ENCODE measurements around the gene ALPL.
"Not testable (repeated sequence)": the region's sequence is repeated elsewhere in the genome, so short reads cannot be mapped to it uniquely, and the experiment has no call there.

The ALPL gene

DNA sequence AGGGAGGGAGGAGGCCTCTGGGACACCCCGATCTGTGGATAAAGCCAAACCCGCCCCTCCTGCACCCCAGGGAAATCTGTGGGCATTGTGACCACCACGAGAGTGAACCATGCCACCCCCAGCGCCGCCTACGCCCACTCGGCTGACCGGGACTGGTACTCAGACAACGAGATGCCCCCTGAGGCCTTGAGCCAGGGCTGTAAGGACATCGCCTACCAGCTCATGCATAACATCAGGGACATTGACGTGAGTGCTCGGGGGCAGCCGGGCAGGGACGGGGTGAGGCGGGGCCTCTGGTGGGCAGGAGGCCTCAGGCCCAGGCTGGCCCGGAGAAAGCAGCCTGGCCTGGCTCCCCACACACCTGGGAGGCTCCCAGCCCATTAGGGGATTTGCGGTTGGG is 54.7 kb downstream of the ALPL start:
- no peak for DNase-seq

DNA sequence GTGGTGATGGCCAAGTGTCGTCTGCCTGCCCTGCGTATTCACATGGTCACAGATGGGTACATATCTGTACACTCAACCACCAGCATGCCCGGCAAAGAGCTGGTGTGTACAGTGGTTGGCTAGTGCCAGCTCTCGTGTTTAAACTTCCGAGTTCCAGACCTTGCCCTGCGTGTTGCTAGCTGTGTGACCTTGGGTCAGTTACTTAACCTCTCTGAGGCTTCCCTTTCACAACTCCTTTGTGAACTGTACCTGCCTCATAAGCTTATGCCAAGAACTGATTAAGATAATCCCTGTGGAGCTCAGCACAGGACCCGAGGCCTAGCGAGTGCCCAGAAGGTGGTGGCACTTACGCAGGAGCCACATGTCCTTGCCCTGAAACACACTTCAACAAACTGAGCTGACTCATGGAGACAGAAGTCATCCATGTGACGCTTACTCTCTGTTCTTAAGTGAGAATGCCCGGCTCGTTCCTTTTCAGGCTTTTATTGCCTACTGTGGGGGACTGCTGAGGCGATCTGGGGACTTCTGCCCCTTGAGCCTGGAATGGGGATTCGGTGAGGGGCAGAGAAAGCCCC is 55.4 kb downstream of the ALPL start:
- DNase-seq: no peak

DNA sequence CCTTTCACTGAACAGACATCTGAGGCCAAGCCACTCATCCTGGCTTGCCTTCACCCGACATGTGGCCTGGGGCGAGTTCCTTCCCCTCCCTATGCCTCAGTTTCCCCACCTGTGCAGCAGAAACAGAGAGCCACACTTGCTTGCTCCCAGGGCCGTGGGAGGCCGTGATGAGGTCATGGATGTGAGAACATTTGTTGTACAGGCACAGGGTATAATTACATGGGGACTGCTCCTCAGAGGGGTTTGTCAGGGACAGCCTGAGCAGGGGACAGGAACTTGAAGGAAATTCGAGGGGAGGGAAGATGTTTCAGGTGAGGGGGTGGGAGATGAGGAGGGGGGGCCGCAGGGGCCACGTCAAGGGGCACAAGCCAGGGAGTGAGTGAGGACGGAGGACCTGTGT is 56.1 kb downstream of the ALPL start:
- no peak for DNase-seq

DNA sequence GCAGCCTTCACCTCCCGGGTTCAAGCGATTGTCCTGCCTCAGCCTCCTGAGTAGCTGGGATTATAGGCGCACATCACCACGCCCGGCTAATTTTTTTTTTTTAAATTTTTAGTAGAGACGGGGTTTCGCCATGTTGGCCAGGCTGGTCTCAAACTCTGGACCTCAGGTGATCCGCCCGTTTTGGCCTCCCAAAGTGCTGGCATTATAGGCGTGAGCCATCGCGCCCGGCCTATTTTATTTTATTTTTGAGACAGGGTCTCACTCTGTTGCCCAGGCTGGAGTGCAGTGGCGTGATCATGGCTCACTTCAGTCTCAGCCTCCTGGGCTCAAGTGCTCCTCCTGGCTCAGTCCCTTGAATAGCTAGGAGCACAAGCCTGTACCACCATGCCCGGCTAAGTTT is 57.1 kb downstream of the ALPL start:
- not testable (repeated sequence) for DNase-seq

DNA sequence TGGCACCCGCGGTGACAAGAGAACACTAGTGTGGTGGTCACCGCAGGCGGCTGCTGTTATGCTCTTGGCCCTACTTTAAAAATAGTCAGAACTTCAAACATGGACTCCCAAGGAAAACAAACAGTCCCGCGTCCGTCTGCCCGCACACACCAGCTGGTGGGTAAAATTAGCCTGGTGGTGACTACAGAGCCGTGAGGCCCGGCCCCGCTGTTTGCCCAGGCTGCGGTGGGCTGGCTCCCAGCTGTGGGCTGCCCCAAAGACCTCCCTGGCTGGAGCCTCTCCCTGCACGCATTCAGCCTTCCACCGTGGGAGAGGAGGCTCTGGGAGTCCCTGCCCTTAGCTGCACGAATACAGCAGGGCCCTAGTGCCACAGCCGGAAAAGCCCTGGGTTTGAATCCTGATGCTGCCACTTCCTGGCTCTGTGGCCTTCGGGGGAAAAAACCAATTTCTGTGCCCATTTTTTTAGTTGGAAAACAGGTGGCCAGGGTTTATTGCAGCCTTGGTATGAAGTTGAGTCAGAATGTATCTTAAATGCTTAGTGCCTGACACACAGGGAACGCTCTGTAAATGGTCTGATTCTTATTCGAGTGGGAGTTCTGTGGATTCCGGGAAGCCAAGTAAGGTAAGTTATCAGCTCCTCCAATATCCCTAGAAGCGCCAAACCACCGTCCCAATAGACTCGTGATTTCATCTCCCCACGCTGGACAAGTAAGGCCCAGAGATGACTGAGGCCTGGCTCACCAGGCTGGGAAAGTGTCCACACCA is 58.2 kb downstream of the ALPL start:
- DNase-seq: no peak

DNA sequence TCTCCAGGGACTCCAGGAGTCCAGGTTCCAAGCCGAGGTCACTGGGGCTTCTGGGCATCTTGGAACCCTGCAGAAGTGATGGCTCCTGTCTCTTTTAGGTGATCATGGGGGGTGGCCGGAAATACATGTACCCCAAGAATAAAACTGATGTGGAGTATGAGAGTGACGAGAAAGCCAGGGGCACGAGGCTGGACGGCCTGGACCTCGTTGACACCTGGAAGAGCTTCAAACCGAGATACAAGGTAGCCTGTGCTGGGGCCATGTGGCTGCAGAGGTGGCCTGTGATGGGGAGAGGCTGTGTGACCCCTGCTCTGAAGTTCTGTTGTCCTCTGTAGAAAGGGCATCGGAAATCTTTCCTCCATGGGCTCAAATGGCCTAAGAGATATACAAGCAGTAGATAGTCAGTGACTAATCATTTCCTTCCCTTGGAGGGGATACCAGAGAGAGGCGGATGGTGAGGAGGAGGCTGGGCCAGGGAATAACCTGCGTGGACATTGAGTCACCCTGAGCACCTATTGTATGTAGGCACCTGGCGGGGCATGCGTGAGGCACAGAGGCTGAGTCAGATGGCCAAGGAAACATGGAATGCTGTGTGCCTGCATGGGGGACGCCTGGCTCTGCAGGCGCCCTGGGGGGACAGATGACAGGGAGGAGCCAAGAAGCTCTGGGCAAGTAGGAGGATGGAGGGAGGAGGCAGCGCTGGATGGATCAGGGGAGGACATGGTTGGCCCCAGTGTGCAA is 59.0 kb downstream of the ALPL start:
- DNase-seq: no peak

DNA sequence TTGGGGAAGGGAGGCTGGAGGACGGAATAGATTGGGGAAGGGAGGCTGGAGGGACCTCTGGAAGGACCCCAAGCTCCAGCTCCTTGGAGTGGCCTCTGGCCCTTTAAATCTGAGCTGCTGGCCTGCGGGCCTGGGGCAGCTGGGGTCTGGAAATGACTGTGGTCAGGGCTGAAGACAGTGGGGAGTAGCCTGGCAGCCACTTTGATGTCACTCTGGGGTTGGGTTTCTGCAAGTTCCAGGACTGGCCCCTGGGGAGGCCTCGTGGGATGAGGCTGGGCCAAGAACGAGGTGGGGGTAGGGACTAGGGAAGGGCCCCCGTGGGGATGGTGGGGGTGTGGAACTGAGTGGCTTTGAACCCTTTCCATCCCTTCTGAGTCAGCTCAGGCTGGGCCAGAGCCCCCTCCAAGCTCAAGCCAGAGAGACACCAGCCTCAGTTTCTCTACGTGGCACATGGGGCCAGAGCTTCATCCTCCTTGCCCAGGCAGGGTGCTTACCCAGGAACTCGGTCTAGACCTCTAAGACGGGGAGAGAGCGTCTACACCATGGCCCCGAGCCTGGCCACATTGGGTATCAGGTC is 59.7 kb downstream of the ALPL start:
- DNase-seq: no peak

DNA sequence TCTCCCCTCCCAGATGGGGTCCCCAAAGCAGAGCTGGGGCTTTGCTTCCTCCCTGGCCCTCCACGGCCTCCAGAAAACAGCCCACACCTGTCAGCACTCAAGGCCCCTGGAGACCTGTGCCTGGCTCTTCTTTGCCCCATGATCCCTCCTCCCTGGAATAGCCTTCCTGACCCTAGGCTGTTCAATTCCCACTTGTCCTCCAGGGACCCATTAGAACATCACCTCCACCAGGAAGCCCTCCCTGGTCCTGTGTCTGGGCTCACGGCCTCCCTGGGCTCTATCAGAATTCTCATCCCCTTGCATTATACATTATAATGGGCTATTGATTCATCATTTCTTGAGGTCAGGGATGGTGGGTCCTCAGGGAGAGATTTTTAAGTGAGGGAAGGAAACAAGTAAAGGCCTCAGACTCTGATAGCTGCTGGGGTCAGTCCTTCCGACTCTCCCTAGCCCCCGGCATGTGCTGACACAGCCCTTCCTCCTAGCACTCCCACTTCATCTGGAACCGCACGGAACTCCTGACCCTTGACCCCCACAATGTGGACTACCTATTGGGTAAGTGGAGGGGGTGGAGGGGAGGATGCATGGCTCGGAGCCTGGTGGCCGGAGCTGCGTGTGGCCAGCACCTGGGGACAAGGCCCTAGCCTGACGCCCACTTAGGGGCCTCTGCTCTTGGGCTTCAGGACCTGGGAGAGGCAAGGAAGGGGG is 60.8 kb downstream of the ALPL start:
- DNase-seq: no peak

DNA sequence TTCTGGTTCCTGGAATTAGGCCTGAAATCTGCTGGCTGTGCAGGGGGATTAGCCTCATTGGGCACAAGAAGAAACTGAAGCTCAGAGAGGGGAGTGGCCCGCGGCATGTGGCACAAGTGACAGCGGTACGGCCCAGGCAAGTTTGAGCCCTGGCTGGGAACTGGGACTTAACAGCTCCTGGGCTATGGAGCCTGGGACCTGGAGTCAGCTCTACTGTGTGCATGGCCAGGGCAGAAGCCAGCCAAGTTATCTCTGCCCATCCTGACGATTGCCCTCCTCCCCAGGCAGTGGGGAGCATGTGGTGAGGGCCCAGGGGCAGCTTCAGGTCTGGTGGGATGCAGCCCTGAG is 61.3 kb downstream of the ALPL start:
- no peak for DNase-seq

DNA sequence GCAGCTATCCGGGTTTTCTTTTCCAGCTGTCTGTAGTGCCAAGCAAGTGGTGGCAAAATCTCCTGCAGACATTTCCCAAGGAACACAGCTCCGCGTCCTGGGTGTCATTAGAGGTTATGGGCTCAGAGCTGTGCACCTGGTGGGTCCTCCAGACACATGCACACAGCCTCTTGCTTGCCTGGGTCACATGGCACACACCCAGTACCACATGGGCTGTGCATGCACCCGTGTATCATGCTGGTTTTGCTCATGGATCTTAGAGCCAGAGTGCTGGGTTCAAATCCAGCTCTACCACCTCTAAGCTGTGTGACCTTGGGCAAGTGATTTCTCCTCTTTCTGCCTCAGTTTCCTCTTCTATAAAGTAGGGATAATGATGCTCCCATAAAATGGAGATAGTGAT is 61.7 kb downstream of the ALPL start:
- no peak for DNase-seq

DNA sequence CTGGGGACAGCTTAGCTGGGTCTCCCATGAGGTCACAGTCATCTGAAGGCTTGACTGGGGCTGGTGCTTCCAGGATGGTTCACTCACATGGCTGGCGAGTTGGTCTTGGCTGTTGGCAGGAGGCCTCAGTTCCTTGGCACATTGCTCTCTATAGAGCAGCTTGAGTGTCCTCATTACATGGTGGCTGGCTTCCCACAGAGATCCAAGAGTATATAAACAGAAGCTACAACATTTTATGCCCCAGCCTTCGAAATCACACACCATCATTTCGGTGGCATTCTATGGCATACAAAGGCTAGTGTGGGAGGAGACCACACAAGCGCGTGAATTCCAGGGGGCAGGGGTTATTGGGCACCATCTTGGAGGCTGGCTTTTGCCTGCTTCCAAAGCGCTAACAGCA is 63.0 kb downstream of the ALPL start:
- DNase-seq: no peak

DNA sequence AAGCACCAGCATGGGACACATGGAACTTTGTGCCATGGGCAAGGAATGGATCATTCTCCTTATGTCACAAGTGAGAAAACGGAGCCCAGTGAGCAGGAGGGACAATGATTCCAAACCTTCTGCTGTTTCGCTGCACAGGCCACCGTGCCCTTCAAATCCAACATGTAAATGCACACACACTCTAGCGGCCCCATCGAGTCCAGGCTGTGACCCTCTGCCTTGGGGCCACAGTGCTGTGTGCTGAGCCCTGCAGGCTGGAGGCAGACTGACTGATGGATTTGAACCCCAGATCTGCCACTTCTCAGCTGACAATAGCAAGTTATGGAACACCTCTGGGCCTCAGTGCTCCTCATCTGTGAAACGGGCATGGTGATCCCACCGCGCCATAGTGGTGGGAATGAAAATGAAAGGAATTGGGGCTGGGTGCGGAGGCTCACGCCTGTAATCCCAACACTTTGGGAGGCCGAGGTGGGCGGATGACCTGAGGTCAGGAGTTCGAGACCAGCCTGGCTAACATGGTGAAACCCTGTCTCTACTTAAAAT is 63.6 kb downstream of the ALPL start:
- no peak for DNase-seq

DNA sequence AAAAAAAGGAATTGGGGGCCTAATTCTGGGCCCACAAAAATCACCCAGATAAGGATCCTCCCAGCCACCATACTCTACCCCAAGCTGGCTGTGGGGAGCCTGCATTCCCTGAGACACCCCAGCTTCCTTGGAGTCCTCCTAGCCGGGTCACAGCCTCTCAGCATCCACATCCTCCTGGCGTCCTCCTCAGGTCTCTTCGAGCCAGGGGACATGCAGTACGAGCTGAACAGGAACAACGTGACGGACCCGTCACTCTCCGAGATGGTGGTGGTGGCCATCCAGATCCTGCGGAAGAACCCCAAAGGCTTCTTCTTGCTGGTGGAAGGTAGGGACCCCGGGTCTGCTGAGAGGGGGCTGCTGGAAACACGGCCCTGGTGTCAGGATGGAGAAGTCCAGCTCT is 64.3 kb downstream of the ALPL start:
- no peak for DNase-seq

DNA sequence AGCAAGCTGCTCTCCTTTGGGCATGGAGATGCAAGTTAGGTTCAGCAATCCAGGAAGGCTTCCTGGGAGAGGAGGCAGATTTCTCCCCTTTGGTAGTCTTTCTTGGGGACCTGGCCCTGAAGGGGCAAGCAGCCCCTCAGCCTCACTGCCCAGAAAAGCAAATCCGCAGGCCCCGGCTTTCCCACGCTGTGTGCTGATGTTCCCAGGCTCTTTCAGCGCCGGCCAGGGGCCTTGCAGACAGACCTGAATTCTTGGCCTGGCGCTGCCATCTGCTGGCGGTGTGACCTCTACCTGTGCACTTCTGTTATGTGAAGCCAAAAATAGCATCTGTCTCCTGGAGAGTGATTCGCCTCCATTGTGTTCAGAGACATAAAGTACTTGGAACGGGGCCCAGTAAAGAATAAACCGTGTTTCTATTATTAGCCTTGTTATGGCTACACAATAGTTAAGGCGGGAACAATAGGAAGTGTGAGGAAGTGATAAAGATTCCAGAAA is 64.8 kb downstream of the ALPL start:
- no peak for DNase-seq

DNA sequence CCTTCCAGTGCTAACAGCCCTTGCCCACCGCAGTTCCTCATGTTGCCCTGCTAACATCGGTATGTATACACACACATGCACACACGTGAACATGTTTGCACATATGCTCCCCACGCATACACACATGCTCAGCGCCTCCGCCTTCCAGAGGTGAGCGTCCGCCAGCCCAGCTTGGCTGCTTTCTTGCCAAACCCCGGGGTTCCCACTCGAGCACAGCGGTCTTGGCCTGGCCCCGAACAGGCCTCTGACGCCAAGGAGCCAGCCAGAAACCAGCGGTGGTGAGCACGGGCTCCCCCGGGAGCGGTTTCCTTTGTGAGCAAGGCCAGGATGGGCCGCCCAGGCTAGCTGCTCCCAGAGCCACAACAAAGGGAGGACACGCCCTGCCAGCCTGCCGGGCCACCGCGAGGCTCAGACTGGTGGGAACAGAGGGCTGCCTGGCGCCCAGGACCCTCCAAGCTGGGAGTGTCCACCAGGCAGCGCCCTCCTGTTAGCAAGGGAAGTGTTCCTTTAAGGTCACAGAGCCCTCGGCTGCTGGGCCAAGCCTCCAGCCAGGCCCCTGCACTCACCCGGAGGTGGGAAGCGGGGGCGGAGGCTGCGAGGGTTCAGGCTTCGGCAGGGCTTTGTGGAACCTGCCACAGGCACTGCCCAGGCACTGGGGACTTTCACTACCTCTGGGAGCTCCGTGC is 65.4 kb downstream of the ALPL start:
- DNase-seq: no peak

DNA sequence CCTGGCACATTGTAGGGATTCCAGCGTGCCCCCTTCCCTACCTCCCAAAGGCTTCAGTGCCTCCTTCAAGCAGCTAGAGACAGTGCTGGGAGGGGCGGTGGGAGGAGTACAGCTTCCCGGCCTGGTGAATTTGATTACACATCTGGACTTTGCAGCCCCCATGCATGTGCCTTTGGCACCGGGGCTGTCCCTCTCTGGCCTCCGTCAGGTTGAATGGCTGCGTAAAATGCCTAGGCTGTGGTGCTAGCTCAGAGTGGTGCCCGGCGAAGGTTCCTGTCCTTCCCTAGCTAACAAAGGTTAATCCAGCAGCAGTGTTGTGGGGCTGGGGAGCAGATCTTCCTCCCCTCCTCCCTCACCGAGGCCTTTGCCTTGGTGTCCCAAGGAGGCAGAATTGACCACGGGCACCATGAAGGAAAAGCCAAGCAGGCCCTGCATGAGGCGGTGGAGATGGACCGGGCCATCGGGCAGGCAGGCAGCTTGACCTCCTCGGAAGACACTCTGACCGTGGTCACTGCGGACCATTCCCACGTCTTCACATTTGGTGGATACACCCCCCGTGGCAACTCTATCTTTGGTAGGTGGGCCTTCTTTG is 66.2 kb downstream of the ALPL start:
- DNase-seq: no peak

DNA sequence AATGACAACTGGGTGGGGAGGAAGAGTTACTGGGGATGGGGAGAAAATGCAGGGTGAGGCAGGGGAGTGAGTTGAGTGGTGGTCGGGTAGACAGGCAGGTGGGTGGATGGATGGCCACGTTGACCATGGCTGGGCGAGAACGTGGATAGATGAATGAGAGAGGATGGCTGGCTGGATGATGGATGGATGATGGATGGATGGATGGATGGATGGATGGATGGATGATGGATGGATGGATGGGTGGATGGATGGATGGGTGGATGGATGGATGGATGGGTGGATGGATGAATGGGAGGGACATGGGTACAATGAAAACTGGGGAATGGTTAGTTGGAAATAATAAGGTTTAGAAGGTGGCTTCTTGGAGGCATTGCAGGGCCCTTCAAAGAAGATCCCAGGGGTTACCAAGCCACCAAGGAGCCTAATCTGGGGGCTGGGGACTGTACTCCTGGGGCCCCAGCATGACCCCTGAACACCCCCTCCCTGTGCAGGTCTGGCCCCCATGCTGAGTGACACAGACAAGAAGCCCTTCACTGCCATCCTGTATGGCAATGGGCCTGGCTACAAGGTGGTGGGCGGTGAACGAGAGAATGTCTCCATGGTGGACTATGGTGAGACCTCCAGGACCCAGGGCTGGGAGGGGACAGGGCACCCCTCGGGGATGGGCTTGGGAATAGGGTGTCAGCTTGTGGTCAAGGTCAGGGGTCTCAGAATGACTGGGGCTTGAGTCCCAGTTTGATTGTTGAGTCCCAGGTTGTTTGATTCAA is 67.0 kb downstream of the ALPL start:
- DNase-seq: no peak

DNA sequence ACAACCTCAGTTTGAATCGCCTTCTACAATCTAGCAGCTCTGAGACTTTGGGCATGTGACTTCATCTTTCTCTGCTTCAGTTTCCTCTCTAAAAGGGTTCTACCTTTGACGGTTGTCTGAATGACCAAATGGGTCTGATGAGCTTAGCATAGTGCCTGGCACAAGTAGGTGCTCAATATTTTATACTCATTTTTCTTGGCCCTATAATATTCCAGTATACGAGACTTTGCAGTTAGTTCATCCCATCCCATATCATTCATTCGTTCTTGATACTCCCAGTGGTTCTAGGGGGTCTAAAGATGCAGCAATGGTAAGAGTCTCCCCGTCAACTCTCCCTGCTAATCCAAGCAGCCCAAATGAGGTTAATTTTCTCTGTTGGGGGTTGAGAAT is 67.6 kb downstream of the ALPL start:
- DNase-seq: no peak

DNA sequence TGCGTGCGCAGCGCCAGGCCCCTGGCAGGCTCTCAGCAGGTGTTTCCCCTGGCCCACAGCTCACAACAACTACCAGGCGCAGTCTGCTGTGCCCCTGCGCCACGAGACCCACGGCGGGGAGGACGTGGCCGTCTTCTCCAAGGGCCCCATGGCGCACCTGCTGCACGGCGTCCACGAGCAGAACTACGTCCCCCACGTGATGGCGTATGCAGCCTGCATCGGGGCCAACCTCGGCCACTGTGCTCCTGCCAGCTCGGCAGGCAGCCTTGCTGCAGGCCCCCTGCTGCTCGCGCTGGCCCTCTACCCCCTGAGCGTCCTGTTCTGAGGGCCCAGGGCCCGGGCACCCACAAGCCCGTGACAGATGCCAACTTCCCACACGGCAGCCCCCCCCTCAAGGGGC is 68.1 kb downstream of the ALPL start:
- DNase-seq: no peak

DNA sequence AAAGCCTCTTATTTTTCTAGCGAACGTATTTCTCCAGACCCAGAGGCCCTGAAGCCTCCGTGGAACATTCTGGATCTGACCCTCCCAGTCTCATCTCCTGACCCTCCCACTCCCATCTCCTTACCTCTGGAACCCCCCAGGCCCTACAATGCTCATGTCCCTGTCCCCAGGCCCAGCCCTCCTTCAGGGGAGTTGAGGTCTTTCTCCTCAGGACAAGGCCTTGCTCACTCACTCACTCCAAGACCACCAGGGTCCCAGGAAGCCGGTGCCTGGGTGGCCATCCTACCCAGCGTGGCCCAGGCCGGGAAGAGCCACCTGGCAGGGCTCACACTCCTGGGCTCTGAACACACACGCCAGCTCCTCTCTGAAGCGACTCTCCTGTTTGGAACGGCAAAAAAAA is 68.7 kb downstream of the ALPL start:
- DNase-seq: no peak

DNA sequence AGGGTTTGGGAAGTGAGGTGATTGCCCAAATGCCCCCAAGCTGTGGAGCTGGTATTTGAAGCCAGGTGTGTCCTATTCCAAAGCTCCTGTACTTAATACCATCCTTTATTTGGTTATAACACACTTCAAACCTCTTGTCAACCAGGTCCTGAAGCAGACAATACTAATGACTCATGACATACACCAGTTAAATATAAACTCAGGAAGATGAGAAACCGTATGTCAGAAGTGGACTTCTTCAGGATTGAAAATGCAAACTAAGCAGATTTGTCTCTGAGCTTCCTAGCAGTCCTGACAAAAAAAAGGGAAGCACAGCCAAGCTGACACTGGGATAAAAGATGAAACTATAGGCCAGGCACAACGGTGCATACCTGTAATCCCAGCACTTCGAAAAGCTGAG is 70.6 kb downstream of the ALPL start:
- DNase-seq: no peak

Measured in CD4-positive, alpha-beta T cell treated with Interleukin-17A for 1 hour (primary cell).